GM10847 (cell line): ENCODE measurements around the gene SLC22A13.

Experiments
- POLR2A ChIP-seq: IDR thresholded peaks from 2 replicates; pipeline ENCODE4 v1.6.1; 2011; ENCODE audit not compliant: insufficient read length; ENCODE audit errors: extremely low read depth

Gene SLC22A13

GRCh38 chr3:38276081-38276916 lies 10.7 kb downstream of the SLC22A13 start:
- no peak for TF ChIP-seq POLR2A

GRCh38 chr3:38276917-38277630 lies 11.5 kb downstream of the SLC22A13 start:
- TF ChIP-seq POLR2A, result no peak

GRCh38 chr3:38278841-38279240 lies 13.2 kb downstream of the SLC22A13 start:
- no peak for TF ChIP-seq POLR2A

GRCh38 chr3:38281895-38282686 lies 16.5 kb downstream of the SLC22A13 start, which contains the start of gene SLC22A14:
SLC22A14 (plus strand) TSS chr3:38282294; CDS start chr3:38306027, 23,733 bp downstream.
- no peak for TF ChIP-seq POLR2A

- no peak for TF ChIP-seq POLR2A
Measured at GRCh38 chr3:38283810-38284755, 18.5 kb downstream of the SLC22A13 start.

GRCh38 chr3:38284756-38285150 lies 19.1 kb downstream of the SLC22A13 start:
- no peak for TF ChIP-seq POLR2A

GRCh38 chr3:38297537-38297936 lies 31.9 kb downstream of the SLC22A13 start:
- TF ChIP-seq POLR2A, result no peak

GRCh38 chr3:38297947-38298711 lies 32.5 kb downstream of the SLC22A13 start:
- TF ChIP-seq POLR2A, result no peak

GRCh38 chr3:38306941-38307340 lies 41.3 kb downstream of the SLC22A13 start:
- TF ChIP-seq POLR2A, result no peak

- no peak for TF ChIP-seq POLR2A
Measured at GRCh38 chr3:38307599-38307998, 42.0 kb downstream of the SLC22A13 start.

- no peak for TF ChIP-seq POLR2A
Measured at GRCh38 chr3:38308456-38308855, 42.8 kb downstream of the SLC22A13 start.

GRCh38 chr3:38311476-38311875 lies 45.9 kb downstream of the SLC22A13 start:
- no peak for TF ChIP-seq POLR2A

GRCh38 chr3:38311941-38312340 lies 46.3 kb downstream of the SLC22A13 start:
- no peak for TF ChIP-seq POLR2A

GRCh38 chr3:38312356-38312755 lies 46.7 kb downstream of the SLC22A13 start:
- TF ChIP-seq POLR2A, result no peak
